B cell (primary cell): ENCODE data around the gene MGMT. TPM values are rescaled to one million over a fixed set of nuclear protein-coding genes. Genes with fewer than 3 reads are reported as not detected.

Experiments
- ATAC-seq: fragments of 200-7000 bp; cut with Tn5 transposase; one replicate; pipeline ENCODE4 v1.10.0; 2021; ENCODE audit warnings: low read depth, mild to moderate bottlenecking, moderate number of reproducible peaks, moderate library complexity
- CTCF ChIA-PET: fragments of 350-600 bp; sonication (Branson Sonifier 250); formaldehyde crosslinking; loops from one replicate; lab custom pipeline; 2021; ENCODE audit warnings: antibody characterized with exemption, inconsistent platforms; lab: Charles Lee
- POLR2A ChIA-PET: fragments of 350-600 bp; sonication (Branson Sonifier 250); formaldehyde crosslinking; loops from one replicate; lab custom pipeline; 2021; ENCODE audit warnings: antibody characterized with exemption; lab: Charles Lee
- DNase-seq: peaks from one replicate; pipeline ENCODE4 v3.0.0; 2013
- H2AFZ ChIP-seq: 2 replicates; pipeline ENCODE4 v1.6.1; 2012; ENCODE audit warnings: mild to moderate bottlenecking, low read depth, low read length; ENCODE audit not compliant: insufficient read depth, poor library complexity, severe bottlenecking
- H3K27ac ChIP-seq, 2 donors: 1 replicate in 1 of 2; 2 replicates in 1 of 2; pipeline ENCODE4 v1.5.1; 2012 to 2013; ENCODE audit warnings: low read length in 2 of 2, mild to moderate bottlenecking in 2 of 2, moderate library complexity in 1 of 2
- H3K27me3 ChIP-seq, 4 experiments: fragments of 200-600 bp in 1 of 4; sonication (generic) in 1 of 4; replicated peaks in 1 of 4; 1 replicate in 2 of 4; 2 replicates in 2 of 4; pipeline versions ENCODE4 v1.6.1 to v1.7.0; 2013 to 2016; ENCODE audit warnings: low read length in 3 of 4, mild to moderate bottlenecking in 2 of 4, mixed read lengths in 1 of 4, moderate library complexity in 1 of 4; ENCODE audit not compliant: insufficient read depth in 4 of 4, control insufficient read depth in 3 of 4; ENCODE audit errors: control extremely low read depth in 1 of 4
- H3K36me3 ChIP-seq, 2 experiments: replicated peaks in 1 of 2; 1 replicate in 1 of 2; 2 replicates in 1 of 2; pipeline versions ENCODE4 v1.6.1 to v1.7.1; 2013; ENCODE audit warnings: low read length in 1 of 2; ENCODE audit not compliant: insufficient read depth in 2 of 2, control insufficient read depth in 1 of 2; ENCODE audit errors: control extremely low read depth in 1 of 2, extremely low read depth in 1 of 2
- H3K4me1 ChIP-seq, 2 donors: fragments of 200-600 bp in 1 of 2; sonication (generic) in 1 of 2; 1 replicate in 1 of 2; 2 replicates in 1 of 2; pipeline versions ENCODE4 v1.5.1 to v1.6.1; 2013 to 2017; ENCODE audit warnings: low read length in 2 of 2; ENCODE audit not compliant: control insufficient read depth in 2 of 2, insufficient read depth in 2 of 2
- H3K4me2 ChIP-seq: replicated peaks from 2 replicates; pipeline ENCODE3; 2012; ENCODE audit warnings: mild to moderate bottlenecking, low read depth, low read length; ENCODE audit not compliant: poor library complexity, severe bottlenecking
- H3K4me3 ChIP-seq, 5 experiments: fragments of 200-600 bp in 1 of 5; sonication (generic) in 1 of 5; 1 replicate in 3 of 5; 2 replicates in 2 of 5; pipeline versions ENCODE4 v1.5.1 to v1.7.0; 2011 to 2016; ENCODE audit warnings: low read length in 4 of 5, mild to moderate bottlenecking in 4 of 5, low read depth in 2 of 5, control low read depth in 1 of 5, moderate library complexity in 1 of 5; ENCODE audit not compliant: insufficient read depth in 1 of 5; ENCODE audit errors: control extremely low read depth in 1 of 5, extremely low read depth in 1 of 5
- H3K79me2 ChIP-seq: fragments of 200-600 bp; sonication (generic); one replicate; pipeline ENCODE4 v1.6.0; 2016; ENCODE audit warnings: low read length; ENCODE audit not compliant: control insufficient read depth, insufficient read depth
- H3K9ac ChIP-seq: fragments of 200-600 bp; sonication (generic); 2 replicates; pipeline ENCODE4 v1.6.1; 2017; ENCODE audit warnings: mild to moderate bottlenecking, low read length, moderate library complexity
- H3K9me3 ChIP-seq, 3 donors: one replicate each; pipeline versions ENCODE4 v1.6.1 to v1.7.1; 2013; ENCODE audit warnings: low read length in 2 of 3; ENCODE audit not compliant: control insufficient read depth in 2 of 3, insufficient read depth in 1 of 3; ENCODE audit errors: control extremely low read depth in 1 of 3
- H4K20me1 ChIP-seq: 2 replicates; pipeline ENCODE4 v1.6.0; 2012; ENCODE audit warnings: mild to moderate bottlenecking, low read length; ENCODE audit not compliant: insufficient read depth, control insufficient read depth, poor library complexity, severe bottlenecking
- H3K27ac Mint-ChIP-seq: one replicate; pipeline ENCODE4 v1.8.0; 2021; ENCODE audit warnings: mixed read lengths
- H3K27me3 Mint-ChIP-seq: one replicate; pipeline ENCODE4 v1.8.0; 2021; ENCODE audit warnings: mixed read lengths
- H3K4me1 Mint-ChIP-seq: one replicate; pipeline ENCODE4 v1.8.0; 2021; ENCODE audit warnings: mixed read lengths
- H3K4me3 Mint-ChIP-seq: one replicate; pipeline ENCODE4 v1.8.0; 2021; ENCODE audit warnings: mixed read lengths
- H3K9me3 Mint-ChIP-seq: one replicate; pipeline ENCODE4 v1.8.0; 2022; ENCODE audit warnings: mixed read lengths; ENCODE audit not compliant: insufficient read depth
- EZH2 ChIP-seq: IDR thresholded peaks from 2 replicates; pipeline ENCODE4 v1.6.1; 2012; ENCODE audit warnings: borderline replicate concordance, low read depth, mild to moderate bottlenecking, moderate library complexity, low read length; ENCODE audit not compliant: insufficient read depth, poor library complexity, severe bottlenecking
- WGBS: methylation state at CpG from one replicate; pipeline ENCODE4 v1.1.5; 2013; ENCODE audit warnings: missing lambda C conversion rate; ENCODE audit not compliant: insufficient coverage; 5-methylcytosine and 5-hydroxymethylcytosine counted together
- intact Hi-C: fragments of 100-400 bp; cut with micrococcal nuclease; formaldehyde crosslinking; loops from one replicate; pipeline ENCODE4 v1.10.0; 2022
- polyA plus RNA-seq: library from polyadenylated mRNA; depleted of rRNA; stranded (reverse); fragments of >200 nt; gene quantifications from 2 replicates; pipeline ENCODE4 v1.2.3, GENCODE V29; 2012
- total RNA-seq, 2 donors: library from RNA; stranded (reverse); fragments of 120-200 nt in 1 of 2; gene quantifications; 1 replicate in 1 of 2; 2 replicates in 1 of 2; pipeline versions ENCODE4 v1.2.3 to v1.2.4, GENCODE V29; 2013 to 2022
- TF ChIP-seq, protein P1 (sequence below): fragments of 200-600 bp; IDR thresholded peaks from one replicate; pipeline ENCODE4 v1.8.0; 2022; ENCODE audit warnings: antibody characterized with exemption, mild to moderate bottlenecking

The MGMT gene
- total and polyA plus RNA-seq, 2 donors (not counting 1 experiment from before 2014, with no cell fraction given): 16.6 to 87.7 TPM

DNA sequence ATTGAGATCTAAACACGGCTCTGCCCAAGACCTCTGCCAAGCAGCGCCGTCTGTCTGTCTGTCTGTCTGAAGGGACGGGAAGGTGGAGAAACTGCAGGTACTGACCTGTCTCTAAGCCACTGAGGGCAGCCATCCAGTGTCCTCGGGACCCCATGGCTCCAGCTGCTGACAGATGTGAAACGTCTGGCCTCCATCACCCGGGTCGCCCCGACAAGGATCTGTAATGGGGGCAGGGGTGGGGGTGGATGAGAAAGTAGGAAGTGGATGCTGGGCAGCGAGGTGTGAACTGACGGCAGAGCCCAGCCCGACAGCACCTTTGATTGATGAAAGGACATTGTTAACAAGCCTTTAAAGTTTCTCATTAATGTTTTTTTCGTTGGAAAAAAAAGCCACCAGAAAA is 304.0 kb downstream of the MGMT start:
- TF ChIP-seq EZH2: no peak
- TF ChIP-seq, protein P1, sequence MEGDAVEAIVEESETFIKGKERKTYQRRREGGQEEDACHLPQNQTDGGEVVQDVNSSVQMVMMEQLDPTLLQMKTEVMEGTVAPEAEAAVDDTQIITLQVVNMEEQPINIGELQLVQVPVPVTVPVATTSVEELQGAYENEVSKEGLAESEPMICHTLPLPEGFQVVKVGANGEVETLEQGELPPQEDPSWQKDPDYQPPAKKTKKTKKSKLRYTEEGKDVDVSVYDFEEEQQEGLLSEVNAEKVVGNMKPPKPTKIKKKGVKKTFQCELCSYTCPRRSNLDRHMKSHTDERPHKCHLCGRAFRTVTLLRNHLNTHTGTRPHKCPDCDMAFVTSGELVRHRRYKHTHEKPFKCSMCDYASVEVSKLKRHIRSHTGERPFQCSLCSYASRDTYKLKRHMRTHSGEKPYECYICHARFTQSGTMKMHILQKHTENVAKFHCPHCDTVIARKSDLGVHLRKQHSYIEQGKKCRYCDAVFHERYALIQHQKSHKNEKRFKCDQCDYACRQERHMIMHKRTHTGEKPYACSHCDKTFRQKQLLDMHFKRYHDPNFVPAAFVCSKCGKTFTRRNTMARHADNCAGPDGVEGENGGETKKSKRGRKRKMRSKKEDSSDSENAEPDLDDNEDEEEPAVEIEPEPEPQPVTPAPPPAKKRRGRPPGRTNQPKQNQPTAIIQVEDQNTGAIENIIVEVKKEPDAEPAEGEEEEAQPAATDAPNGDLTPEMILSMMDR: no peak
- H3K4me2 ChIP-seq: no peak overlapping the region
- peaks cover 0 to 2% of the 10 kb centered on the region in 2 experiments for H3K36me3 ChIP-seq
- no peak overlapping the region for H3K9ac ChIP-seq
- no peak overlapping the region for H3K4me3 Mint-ChIP-seq
- no peak overlapping the region for H3K4me3 ChIP-seq
- no peaks in the 10 kb centered on the region for H3K9me3 Mint-ChIP-seq
- ChIA-PET POLR2A (no interaction called here), CTCF (no interaction called here)
- no peaks in the 10 kb centered on the region for H3K27me3 ChIP-seq
- no peak overlapping the region for H3K27ac Mint-ChIP-seq
- intact Hi-C loops: no loop called here
- ATAC-seq (no peak), DNase-seq (no peak)
- WGBS: 90% methylated on average over 10 of the region's 13 CpGs
- peaks cover 0 to 40% (median 0%) of the 10 kb centered on the region in 3 donors for H3K9me3 ChIP-seq
- H3K79me2 ChIP-seq: no peaks in the 10 kb centered on the region
- H3K27ac ChIP-seq: no peak overlapping the region
- no peaks in the 10 kb centered on the region for H3K27me3 Mint-ChIP-seq
- H2AFZ ChIP-seq: no peak overlapping the region
- no peaks in the 10 kb centered on the region for H3K4me1 ChIP-seq
- no peaks in the 10 kb centered on the region for H4K20me1 ChIP-seq
- no peaks in the 10 kb centered on the region for H3K4me1 Mint-ChIP-seq

DNA sequence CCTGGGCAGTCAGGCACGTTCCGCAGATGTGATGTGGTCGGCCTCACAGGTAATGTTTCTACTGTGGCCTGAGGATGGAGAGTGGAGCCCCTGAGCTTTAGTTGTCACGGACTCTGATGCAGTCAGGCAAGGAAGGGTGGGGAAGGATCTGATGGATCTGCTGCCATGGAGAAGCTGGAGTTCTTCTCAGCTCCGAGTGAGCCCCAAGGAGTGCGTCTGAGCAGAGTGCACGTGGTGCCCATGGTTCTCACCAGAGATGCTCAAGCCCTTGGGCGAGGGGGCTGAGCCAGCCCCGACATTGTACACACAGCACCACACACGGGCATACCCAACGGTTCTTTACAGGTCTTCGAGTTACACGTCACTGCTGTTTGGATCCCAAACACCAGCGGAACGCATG is 304.5 kb downstream of the MGMT start:
- no peak overlapping the region for H3K4me2 ChIP-seq
- POLR2A ChIA-PET: no interaction called here
- H3K36me3 ChIP-seq: peaks cover 0 to 2% of the 10 kb centered on the region in 2 experiments
- DNase-seq (no peak), ATAC-seq (no peak)
- no peaks in the 10 kb centered on the region for H4K20me1 ChIP-seq
- CTCF ChIA-PET: no interaction called here
- no peak overlapping the region for H2AFZ ChIP-seq
- WGBS: 95% methylated on average over 15 of the region's 15 CpGs
- no peaks in the 10 kb centered on the region for H3K4me1 Mint-ChIP-seq
- H3K27ac Mint-ChIP-seq: no peak overlapping the region
- H3K4me1 ChIP-seq: no peaks in the 10 kb centered on the region
- H3K4me3 ChIP-seq: no peak overlapping the region
- no peaks in the 10 kb centered on the region for H3K9me3 Mint-ChIP-seq
- intact Hi-C loops: no loop called here
- peaks cover 0 to 37% (median 0%) of the 10 kb centered on the region in 3 donors for H3K9me3 ChIP-seq
- H3K79me2 ChIP-seq: no peaks in the 10 kb centered on the region
- H3K4me3 Mint-ChIP-seq: no peak overlapping the region
- no peaks in the 10 kb centered on the region for H3K27me3 ChIP-seq
- H3K27me3 Mint-ChIP-seq: no peaks in the 10 kb centered on the region
- no peak overlapping the region for H3K9ac ChIP-seq
- TF ChIP-seq EZH2: no peak
- TF ChIP-seq, protein P1: no peak
- no peak overlapping the region for H3K27ac ChIP-seq
